BLaER1 treated with 17β-estradiol and CSF1 and Interleukin-3, amounts not matched to agents 10 nM and 100 nM (cell line): Measurements from ENCODE around the gene XNDC1N.
"Not testable (repeated sequence)": the region's sequence is repeated elsewhere in the genome, so short reads cannot be mapped to it uniquely, and the experiment has no call there.

Experiments
- H3K27ac ChIP-seq, 11 experiments: shearing (Covaris generic); formaldehyde crosslinking; 2 replicates each; pipeline ENCODE4 v1.8.1; 2022
- H3K27me3 ChIP-seq, 11 experiments: shearing (Covaris generic); formaldehyde crosslinking; 2 replicates each; pipeline ENCODE4 v1.8.1; 2022
- H3K36me3 ChIP-seq, 11 experiments: shearing (Covaris generic); formaldehyde crosslinking; 2 replicates each; pipeline ENCODE4 v1.8.1; 2022
- H3K4me1 ChIP-seq, 10 experiments: shearing (Covaris generic); formaldehyde crosslinking; 2 replicates each; pipeline ENCODE4 v1.8.1; 2022
- H3K4me2 ChIP-seq, 11 experiments: shearing (Covaris generic); formaldehyde crosslinking; 2 replicates each; pipeline ENCODE4 v1.8.1; 2022
- H3K4me3 ChIP-seq, 10 experiments: shearing (Covaris generic); formaldehyde crosslinking; 2 replicates each; pipeline ENCODE4 v1.8.1; 2022
- H3K9ac ChIP-seq, 11 experiments: shearing (Covaris generic); formaldehyde crosslinking; 2 replicates each; pipeline ENCODE4 v1.8.1; 2022
- H3K9me3 ChIP-seq, 11 experiments: shearing (Covaris generic); formaldehyde crosslinking; replicated peaks in 1 of 11; 2 replicates each; pipeline ENCODE4 v1.8.1; 2022
- H4K20me1 ChIP-seq, 11 experiments: shearing (Covaris generic); formaldehyde crosslinking; 2 replicates each; pipeline ENCODE4 v1.8.1; 2022
- Cebpa-rat ChIP-seq, 11 experiments: shearing (Covaris generic); IDR thresholded peaks; 2 replicates each; pipeline ENCODE4 v1.8.1; 2022

The XNDC1N gene

DNA sequence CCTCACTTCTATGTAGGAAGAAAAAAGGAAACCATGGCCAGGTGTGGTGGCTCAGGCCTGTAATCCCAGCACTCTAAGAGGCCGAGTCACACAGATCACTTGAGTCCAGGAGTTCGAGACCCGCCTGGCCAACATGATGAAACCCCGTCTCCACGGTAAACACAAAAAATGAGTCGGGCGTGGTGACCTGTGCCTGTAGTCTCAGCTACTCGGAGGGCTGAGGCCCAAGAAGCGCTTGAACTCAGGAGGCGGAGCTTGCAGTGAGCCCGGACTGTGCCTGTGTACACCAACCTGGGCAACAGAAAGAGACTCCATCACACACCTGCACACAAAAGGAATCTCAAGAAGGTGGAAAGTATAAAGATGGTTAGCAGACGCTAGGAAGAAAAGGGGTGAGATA lies 32.4 kb downstream of the XNDC1N start:
- H3K4me2 ChIP-seq: no peak overlapping the region
- no peaks in the 10 kb centered on the region for H3K4me1 ChIP-seq
- no peak overlapping the region for H3K9ac ChIP-seq
- peaks cover 0 to 13% (median 0%) of the 10 kb centered on the region in 11 experiments; a peak in 4 of 22 replicates for H3K36me3 ChIP-seq
- peaks cover 7 to 21% (median 14%) of the 10 kb centered on the region in 11 experiments; a peak in 17 of 22 replicates for H3K9me3 ChIP-seq
- no peaks in the 10 kb centered on the region for H3K27me3 ChIP-seq
- no peak for TF ChIP-seq Cebpa-rat (IDR thresholded peaks at IDR 0.05)
- H3K27ac ChIP-seq: no peak overlapping the region
- H4K20me1 ChIP-seq: no peaks in the 10 kb centered on the region
- H3K4me3 ChIP-seq: no peak overlapping the region

DNA sequence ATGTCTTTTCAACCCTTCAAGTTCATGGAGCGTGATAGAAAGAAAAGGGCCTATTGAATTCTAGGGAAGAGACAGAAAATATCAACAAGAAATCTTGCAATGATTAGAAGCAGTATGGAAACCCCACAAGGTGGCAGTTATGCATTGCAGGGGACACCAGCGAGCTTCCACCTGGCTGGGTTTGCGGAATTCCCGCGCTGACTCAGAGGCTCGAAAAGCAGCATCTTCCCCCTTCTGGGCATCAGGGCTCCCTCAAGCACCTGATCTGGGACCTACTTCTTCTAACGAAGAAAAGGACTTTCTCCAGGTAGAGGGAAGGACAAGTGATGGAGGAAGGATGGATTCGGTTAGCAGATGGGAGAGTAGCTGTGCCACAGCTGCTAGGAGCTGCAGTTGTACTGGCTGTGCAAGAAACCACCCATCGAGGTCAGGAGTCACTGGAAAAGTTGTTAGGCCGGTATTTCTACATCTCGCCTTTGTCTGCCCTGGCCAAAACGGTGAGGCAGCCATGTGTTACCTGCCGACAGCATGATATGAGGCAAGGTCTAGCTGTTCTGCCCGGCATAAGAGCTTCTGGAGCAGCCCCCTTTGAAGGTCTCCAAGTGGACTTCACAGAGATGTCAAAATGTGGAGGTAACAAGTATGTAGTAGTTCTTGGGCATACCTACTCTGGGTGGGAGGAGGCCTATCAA lies 39.1 kb downstream of the XNDC1N start:
- H3K36me3 ChIP-seq, H3K4me1 ChIP-seq, H3K27me3 ChIP-seq, H3K9ac ChIP-seq, H3K27ac ChIP-seq, H4K20me1 ChIP-seq, H3K4me2 ChIP-seq, H3K4me3 ChIP-seq: not testable (repeated sequence)
- H3K9me3 ChIP-seq: peaks cover 10 to 22% (median 20%) of the 10 kb centered on the region in 11 experiments; a peak in 17 of 22 replicates

DNA sequence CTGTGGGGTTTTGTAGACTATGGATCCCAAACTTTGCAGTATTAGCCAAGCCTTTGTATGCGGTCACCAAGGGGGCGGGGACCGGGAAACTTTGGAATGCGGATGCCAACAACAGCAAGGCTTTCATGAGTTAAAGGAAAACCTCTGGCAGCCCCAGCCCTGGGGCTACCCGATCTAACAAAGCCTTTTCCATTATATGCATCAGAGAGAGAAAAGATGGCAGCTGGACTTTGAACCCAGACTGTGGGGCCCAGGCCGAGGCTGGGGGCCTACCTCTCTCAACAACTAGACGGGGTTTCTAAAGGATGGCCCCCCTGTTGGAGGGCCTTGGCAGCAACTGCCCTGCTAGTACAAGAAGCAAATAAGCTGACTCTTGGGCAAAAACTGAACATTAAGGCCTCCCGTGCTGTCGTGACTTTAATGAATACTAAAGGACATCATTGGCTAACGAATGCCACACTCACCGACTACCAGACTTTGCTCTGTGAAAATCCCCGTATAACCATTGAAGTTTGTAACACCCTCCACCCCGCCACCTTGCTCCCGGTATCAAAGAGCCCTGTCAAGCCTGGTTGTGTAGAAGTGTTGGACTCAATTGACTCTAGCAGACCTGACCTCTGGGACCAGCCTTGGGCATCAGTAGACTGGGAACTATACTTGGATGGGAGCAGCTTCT lies 39.9 kb downstream of the XNDC1N start:
- not testable (repeated sequence) for H3K27ac ChIP-seq, H3K36me3 ChIP-seq, H4K20me1 ChIP-seq, H3K4me2 ChIP-seq, H3K9ac ChIP-seq, H3K4me3 ChIP-seq, H3K27me3 ChIP-seq, H3K4me1 ChIP-seq
- H3K9me3 ChIP-seq: peaks cover 10 to 22% (median 20%) of the 10 kb centered on the region in 11 experiments; a peak in 17 of 22 replicates

DNA sequence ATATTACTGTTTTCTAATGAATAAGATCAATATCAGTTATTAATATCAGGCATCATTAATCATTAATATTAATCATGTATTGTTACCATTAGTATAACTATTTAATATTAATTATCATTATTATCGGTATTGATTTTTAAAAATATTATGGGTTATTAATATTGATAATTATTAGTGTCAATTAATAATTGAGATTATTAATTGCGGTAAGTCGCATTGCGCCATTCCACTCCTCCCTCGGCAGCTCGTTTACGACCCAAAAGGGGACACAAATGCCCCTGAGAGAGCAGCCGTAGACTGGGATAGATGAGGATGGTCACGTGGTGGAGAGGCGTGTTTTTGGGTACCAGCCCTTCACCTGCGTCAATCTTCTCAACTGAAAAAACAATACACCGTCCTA lies 42.6 kb downstream of the XNDC1N start:
- H3K27me3 ChIP-seq: not testable (repeated sequence)

More for the DNA sequence above, 42.6 kb downstream of the XNDC1N start:
- not testable (repeated sequence) for H3K4me1 ChIP-seq, H3K9me3 ChIP-seq, H4K20me1 ChIP-seq, H3K9ac ChIP-seq, H3K4me2 ChIP-seq, H3K27ac ChIP-seq, H3K4me3 ChIP-seq, H3K36me3 ChIP-seq
